ENCODE data around the gene EYS. TPM values are rescaled to one million over a fixed set of nuclear protein-coding genes. Genes with fewer than 3 reads are reported as not detected.

The EYS gene
- total and polyA plus RNA-seq, 9 of the 15 experiments (the other 6 are each of a cell fraction or from before 2014, with no cell fraction given): 0.03 to 0.36 (median 0.10) TPM; not detected in 2

DNA sequence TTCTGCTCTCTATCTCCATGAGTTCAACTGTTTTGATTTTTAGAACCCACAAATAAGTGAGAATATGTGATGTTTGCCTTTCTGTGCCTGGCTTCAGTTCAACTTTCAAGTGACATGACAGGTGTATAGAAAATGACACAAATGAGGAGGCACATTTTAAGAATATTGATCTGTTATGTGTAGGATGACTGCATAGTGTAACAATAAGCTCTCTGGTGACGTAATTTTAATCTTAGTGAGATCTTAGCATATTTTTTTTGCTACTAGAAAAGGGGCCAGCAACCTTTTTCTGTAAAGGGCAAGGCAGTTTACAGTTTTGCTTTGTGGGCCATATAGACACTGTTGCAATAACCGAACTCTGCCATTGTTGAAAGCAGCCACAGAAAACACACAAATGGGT, 1941.2 kb downstream of the EYS start:
- no TSS peak for BruUV-seq (replicated peaks)
- CTCF ChIA-PET (ENCODE audit: low intra/inter-chr PET ratio): interaction anchor here (1.4 kb wide), 1 partner anchor 458 kb away, joined by 5 read pairs; no protein-coding TSS in a partner anchor

DNA sequence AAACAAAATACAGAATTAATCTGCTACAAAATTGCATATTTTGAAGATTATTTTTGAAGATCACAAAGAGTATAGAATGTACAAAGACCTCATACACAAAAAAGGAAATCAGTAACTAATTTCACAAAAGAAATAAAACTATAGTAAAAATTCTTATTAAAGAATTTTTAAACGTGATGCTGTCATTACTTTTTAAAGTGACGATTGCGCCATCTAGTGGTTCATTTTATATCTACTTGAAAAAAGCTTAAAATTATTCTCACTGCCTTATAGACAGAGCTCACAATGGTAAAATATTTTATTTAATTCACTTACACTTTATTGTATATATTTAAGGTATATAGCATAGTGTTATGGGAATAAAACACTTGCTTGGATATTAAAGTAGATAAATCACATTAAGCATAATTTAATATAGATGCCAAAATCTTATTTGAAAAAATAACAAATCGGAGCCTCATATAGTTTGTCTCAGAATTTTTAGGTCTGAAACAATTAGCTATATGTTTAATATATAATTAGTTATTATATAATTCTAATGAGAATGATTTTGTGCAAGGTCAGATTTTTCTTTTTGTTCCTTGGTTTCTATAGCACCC, 1942.6 kb downstream of the EYS start:
- no TSS peak for BruUV-seq (replicated peaks)
- H3K9me3 ChIP-seq (replicated peaks; ENCODE audit: control insufficient read depth, insufficient read depth, low read depth, low read length): no peaks in the 10 kb centered on the region
- no peaks in the 10 kb centered on the region for H4K20me1 ChIP-seq (replicated peaks; ENCODE audit: control insufficient read depth, insufficient read depth, low read length)
- H3K4me1 ChIP-seq (replicated peaks in 1 of 2; ENCODE audit: control insufficient read depth in 2 of 2, insufficient read depth in 2 of 2, low read length in 2 of 2): no peaks in the 10 kb centered on the region
- in situ Hi-C loops (cut with MboI) (loop anchor here (5.0 kb wide), 1 partner anchor 167 kb away; no protein-coding TSS in a partner anchor), intact Hi-C loops (cut with micrococcal nuclease) (loop anchor here (1.0 to 10.0 kb wide), 4 partner anchors 166 to 456 kb away; no protein-coding TSS in a partner anchor)
- DNase-seq (ENCODE audit: extremely low read depth in 1 of 4, low spot score in 3 of 4) (peak in 3 of 4 experiments; percentile 14 to 54 (median 17)), ATAC-seq (peak; percentile 53; the same call in 2 of the 3 replicates), FAIRE-seq (no peak)
- H2AFZ ChIP-seq (ENCODE audit: low read depth, low read length): no peak overlapping the region
- H3K9me1 ChIP-seq (ENCODE audit: control insufficient read depth, insufficient read depth, low read length): no peaks in the 10 kb centered on the region
- no peak overlapping the region for H3K27ac ChIP-seq (ENCODE audit: extremely low read depth, low read depth, low read length)
- H3K4me3 ChIP-seq: no peak overlapping the region
- no peaks in the 10 kb centered on the region for H3K36me3 ChIP-seq (ENCODE audit: control insufficient read depth, insufficient read depth, low read length)
- WGBS (ENCODE audit: insufficient coverage, low coverage, missing lambda C conversion rate): 19% methylated on average over 4 of the region's 4 CpGs
- H3K4me2 ChIP-seq (ENCODE audit: insufficient read depth, low read length): no peak overlapping the region
- H3K9ac ChIP-seq (ENCODE audit: insufficient read depth in 1 of 2, low read depth in 2 of 2, low read length in 2 of 2): no peak overlapping the region
- H3K79me2 ChIP-seq (ENCODE audit: control insufficient read depth, insufficient read depth, low read length): no peaks in the 10 kb centered on the region
- H3K27me3 ChIP-seq (ENCODE audit: control insufficient read depth in 2 of 2, insufficient read depth in 2 of 2, low read length in 2 of 2): no peaks in the 10 kb centered on the region
- ChIA-PET POLR2A (no interaction called here), CTCF (ENCODE audit: low intra/inter-chr PET ratio) (interaction anchor here (1.0 to 1.8 kb wide), 5 partner anchors 166 to 457 kb away, joined by 3 to 13 read pairs (median 4); no protein-coding TSS in a partner anchor)
- 0 out of 2 replicates have a peak, but pooled peaks have one; percentile 16 for TF ChIP-seq SMC3 (conservative IDR thresholded peaks at IDR 0.05; ENCODE audit: insufficient read depth, low read depth, low read length)
- TF ChIP-seq RAD21 (CRISPR knock-in tag; conservative IDR thresholded peaks at IDR 0.05 in 1 of 2, IDR thresholded peaks at IDR 0.05 in 1 of 2): peak; percentile 69 to 71
- peak; percentile 37; the same call in 1 of the 2 replicates for TF ChIP-seq CEBPB (tag; IDR thresholded peaks at IDR 0.05)
- no peak for TF ChIP-seq L3MBTL2 (IDR thresholded peaks at IDR 0.05)
- TF ChIP-seq, protein P1, sequence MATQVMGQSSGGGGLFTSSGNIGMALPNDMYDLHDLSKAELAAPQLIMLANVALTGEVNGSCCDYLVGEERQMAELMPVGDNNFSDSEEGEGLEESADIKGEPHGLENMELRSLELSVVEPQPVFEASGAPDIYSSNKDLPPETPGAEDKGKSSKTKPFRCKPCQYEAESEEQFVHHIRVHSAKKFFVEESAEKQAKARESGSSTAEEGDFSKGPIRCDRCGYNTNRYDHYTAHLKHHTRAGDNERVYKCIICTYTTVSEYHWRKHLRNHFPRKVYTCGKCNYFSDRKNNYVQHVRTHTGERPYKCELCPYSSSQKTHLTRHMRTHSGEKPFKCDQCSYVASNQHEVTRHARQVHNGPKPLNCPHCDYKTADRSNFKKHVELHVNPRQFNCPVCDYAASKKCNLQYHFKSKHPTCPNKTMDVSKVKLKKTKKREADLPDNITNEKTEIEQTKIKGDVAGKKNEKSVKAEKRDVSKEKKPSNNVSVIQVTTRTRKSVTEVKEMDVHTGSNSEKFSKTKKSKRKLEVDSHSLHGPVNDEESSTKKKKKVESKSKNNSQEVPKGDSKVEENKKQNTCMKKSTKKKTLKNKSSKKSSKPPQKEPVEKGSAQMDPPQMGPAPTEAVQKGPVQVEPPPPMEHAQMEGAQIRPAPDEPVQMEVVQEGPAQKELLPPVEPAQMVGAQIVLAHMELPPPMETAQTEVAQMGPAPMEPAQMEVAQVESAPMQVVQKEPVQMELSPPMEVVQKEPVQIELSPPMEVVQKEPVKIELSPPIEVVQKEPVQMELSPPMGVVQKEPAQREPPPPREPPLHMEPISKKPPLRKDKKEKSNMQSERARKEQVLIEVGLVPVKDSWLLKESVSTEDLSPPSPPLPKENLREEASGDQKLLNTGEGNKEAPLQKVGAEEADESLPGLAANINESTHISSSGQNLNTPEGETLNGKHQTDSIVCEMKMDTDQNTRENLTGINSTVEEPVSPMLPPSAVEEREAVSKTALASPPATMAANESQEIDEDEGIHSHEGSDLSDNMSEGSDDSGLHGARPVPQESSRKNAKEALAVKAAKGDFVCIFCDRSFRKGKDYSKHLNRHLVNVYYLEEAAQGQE (IDR thresholded peaks at IDR 0.05; ENCODE audit: borderline replicate concordance): peak; percentile 37; the same call in 1 of the 2 replicates
- TF ChIP-seq, protein P1 (CRISPR knock-in tag; IDR thresholded peaks at IDR 0.05; ENCODE audit: low read depth): no peak

More for the DNA sequence above, 1941.2 kb downstream of the EYS start:
- H3K9me1 ChIP-seq (ENCODE audit: control insufficient read depth, insufficient read depth, low read length): no peaks in the 10 kb centered on the region
- DNase-seq (ENCODE audit: extremely low read depth in 1 of 4, low spot score in 3 of 4) (no peak), FAIRE-seq (no peak), ATAC-seq (no peak)
- H3K36me3 ChIP-seq (ENCODE audit: control insufficient read depth, insufficient read depth, low read length): no peaks in the 10 kb centered on the region
- intact Hi-C loops (cut with micrococcal nuclease) (loop anchor here (2.0 to 10.0 kb wide), 3 partner anchors 301 to 457 kb away; no protein-coding TSS in a partner anchor), in situ Hi-C loops (cut with MboI) (no loop called here)
- 0% methylated on average over 2 of the region's 2 CpGs for WGBS (ENCODE audit: insufficient coverage, low coverage, missing lambda C conversion rate)
- H3K27ac ChIP-seq (ENCODE audit: extremely low read depth, low read depth, low read length): no peak overlapping the region
- H4K20me1 ChIP-seq (replicated peaks; ENCODE audit: control insufficient read depth, insufficient read depth, low read length): no peaks in the 10 kb centered on the region
- H3K4me1 ChIP-seq (replicated peaks in 1 of 2; ENCODE audit: control insufficient read depth in 2 of 2, insufficient read depth in 2 of 2, low read length in 2 of 2): no peaks in the 10 kb centered on the region
- H3K4me3 ChIP-seq: no peak overlapping the region
- H3K79me2 ChIP-seq (ENCODE audit: control insufficient read depth, insufficient read depth, low read length): no peaks in the 10 kb centered on the region
- H3K9me3 ChIP-seq (replicated peaks; ENCODE audit: control insufficient read depth, insufficient read depth, low read depth, low read length): no peaks in the 10 kb centered on the region
- no peaks in the 10 kb centered on the region for H3K27me3 ChIP-seq (ENCODE audit: control insufficient read depth in 2 of 2, insufficient read depth in 2 of 2, low read length in 2 of 2)
- POLR2A ChIA-PET: no interaction called here
- no peak overlapping the region for H3K9ac ChIP-seq (ENCODE audit: insufficient read depth in 1 of 2, low read depth in 2 of 2, low read length in 2 of 2)
- no peak overlapping the region for H2AFZ ChIP-seq (ENCODE audit: low read depth, low read length)
- H3K4me2 ChIP-seq (ENCODE audit: insufficient read depth, low read length): no peak overlapping the region
- no peak for TF ChIP-seq ZFX (CRISPR knock-in tag; IDR thresholded peaks at IDR 0.05)
